Measurements from ENCODE around the gene GABRG3. TPM values are rescaled to one million over a fixed set of nuclear protein-coding genes. Genes with fewer than 3 reads are reported as not detected.

GABRG3 gene
- total and polyA plus RNA-seq, 10 of the 15 experiments (the other 5 are each of a cell fraction or from before 2014, with no cell fraction given) = 0.15 TPM; not detected in 9

- TF ChIP-seq RAD51 (IDR thresholded peaks at IDR 0.05) (no peak), CHD1 (IDR thresholded peaks at IDR 0.05; ENCODE audit: low read depth, low read length) (no peak), FOXM1 (IDR thresholded peaks at IDR 0.05; ENCODE audit: low read depth, low read length) (no peak)
Observed at GRCh38 chr15:27398631-27399161, 427.7 kb downstream of the GABRG3 start (continued).

GRCh38 chr15:27399241-27399640, 428.3 kb downstream of the GABRG3 start:
- ChIA-PET CTCF (no interaction called here), RAD21 (ENCODE audit: unreplicated experiment) (no interaction called here), SMC1A (ENCODE audit: uncharacterized antibody, unreplicated experiment) (no interaction called here), POLR2A (no interaction called here)
- 22% methylated on average over 6 of the region's 6 CpGs for WGBS (ENCODE audit: insufficient coverage, insufficient replicate concordance, low lambda C conversion rate, missing lambda C conversion rate)
- DNase-seq (ENCODE audit: low read depth, low spot score) (no peak), ATAC-seq (no peak), FAIRE-seq (no peak)
- H3K27me3 ChIP-seq (replicated peaks in 1 of 2; ENCODE audit: control insufficient read depth in 2 of 2, insufficient read depth in 2 of 2, low read length in 1 of 2) = no peaks in the 10 kb centered on the region
- no peaks in the 10 kb centered on the region for H4K20me1 ChIP-seq (ENCODE audit: control insufficient read depth, insufficient read depth)
- intact Hi-C loops (cut with micrococcal nuclease; ENCODE audit: unreplicated experiment) (no loop called here), in situ Hi-C loops (cut with MboI) (loop anchor here (10.0 kb wide), 1 partner anchor 56 kb away; no protein-coding TSS in a partner anchor)
- no peak overlapping the region for H3K27ac ChIP-seq (ENCODE audit: control insufficient read depth, insufficient read depth)
- no peaks in the 10 kb centered on the region for H3K4me1 ChIP-seq (ENCODE audit: control insufficient read depth, insufficient read depth, low read length)
- no TSS peak for BruUV-seq (replicated peaks)
- H3K36me3 ChIP-seq (ENCODE audit: control insufficient read depth in 2 of 2, insufficient read depth in 2 of 2, low read length in 1 of 2) = no peaks in the 10 kb centered on the region
- no peaks in the 10 kb centered on the region; the same call in 2 of the 3 replicates for H3K9me3 ChIP-seq (replicated peaks; ENCODE audit: control insufficient read depth, insufficient read depth, low read length)
- no peaks in the 10 kb centered on the region for H3K79me2 ChIP-seq (ENCODE audit: control insufficient read depth, insufficient read depth, low read length)
- H3K4me3 ChIP-seq = no peak overlapping the region
- no peak overlapping the region for H3K9ac ChIP-seq (ENCODE audit: control insufficient read depth, insufficient read depth, low read length)
- H2AFZ ChIP-seq (ENCODE audit: control insufficient read depth, low read depth, low read length) = no peak overlapping the region
- H3K4me2 ChIP-seq (ENCODE audit: control insufficient read depth, insufficient read depth) = no peak overlapping the region
- TF ChIP-seq MEF2A (IDR thresholded peaks at IDR 0.05; ENCODE audit: insufficient read depth, low read depth, low read length) = no peak
- no peak for TF ChIP-seq MEF2B (IDR thresholded peaks at IDR 0.05; ENCODE audit: partially characterized antibody, poor library complexity, severe bottlenecking)
- TF ChIP-seq NFYA (IDR thresholded peaks at IDR 0.05; ENCODE audit: borderline replicate concordance, low read depth, low read length) = no peak
- TF ChIP-seq BMI1 (IDR thresholded peaks at IDR 0.05; ENCODE audit: borderline replicate concordance) = no peak
- no peak for TF ChIP-seq SUPT20H (IDR thresholded peaks at IDR 0.05; ENCODE audit: borderline replicate concordance, control insufficient read depth, low read depth, low read length)
- no peak for TF ChIP-seq ZZZ3 (IDR thresholded peaks at IDR 0.05; ENCODE audit: control insufficient read depth, insufficient read length, low read depth)
- TF ChIP-seq REST (IDR thresholded peaks at IDR 0.05; ENCODE audit: low read depth, low read length) = no peak
- TF ChIP-seq EED (IDR thresholded peaks at IDR 0.05; ENCODE audit: low read depth) = no peak
- TF ChIP-seq NFIC (IDR thresholded peaks at IDR 0.05; ENCODE audit: low read depth, low read length) = no peak
- no peak for TF ChIP-seq NR2F1 (conservative IDR thresholded peaks at IDR 0.05)
- no peak for TF ChIP-seq JUNB (IDR thresholded peaks at IDR 0.05)
- TF ChIP-seq CHD2 (IDR thresholded peaks at IDR 0.05; ENCODE audit: borderline replicate concordance, low read depth, low read length) = no peak
- TF ChIP-seq CREM (IDR thresholded peaks at IDR 0.05; ENCODE audit: low read depth) = no peak
- TF ChIP-seq SPI1 (IDR thresholded peaks at IDR 0.05; ENCODE audit: borderline replicate concordance, insufficient read depth, low read depth, low read length) = no peak
- TF ChIP-seq PML (IDR thresholded peaks at IDR 0.05; ENCODE audit: low read length) = no peak
- no peak for TF ChIP-seq ATF2 (IDR thresholded peaks at IDR 0.05; ENCODE audit: low read length)
- no peak for TF ChIP-seq TCF7 (IDR thresholded peaks at IDR 0.05; ENCODE audit: borderline replicate concordance)
